Measurements from ENCODE around the gene OSBPL9. TPM values are rescaled to one million over a fixed set of nuclear protein-coding genes. Genes with fewer than 3 reads are reported as not detected.

The OSBPL9 gene
- polyA plus RNA-seq, 1 experiment: 69.6 TPM

DNA sequence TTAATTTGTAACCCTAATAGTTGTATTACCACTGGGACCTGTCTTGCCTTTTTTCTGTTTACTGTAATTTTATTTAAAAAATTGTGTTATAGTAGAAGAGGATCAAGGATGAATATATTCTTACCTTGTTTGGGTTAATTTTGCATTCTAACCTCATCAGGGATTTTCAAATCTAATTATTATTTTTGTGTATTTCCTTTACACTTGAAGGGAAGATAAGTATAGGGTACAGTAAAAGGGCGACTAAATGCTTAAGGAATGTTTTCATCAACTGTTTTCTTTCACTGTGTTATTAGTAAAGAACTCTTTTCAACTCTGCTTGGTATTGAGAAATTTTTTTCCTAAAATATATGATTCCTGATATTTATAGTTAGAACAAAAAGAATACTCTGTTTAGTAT, 33.3 kb downstream of the OSBPL9 start:
- no peaks in the 10 kb centered on the region for H3K9me3 ChIP-seq (ENCODE audit: control insufficient read depth, insufficient read depth, low read length)
- DNase-seq (ENCODE audit: low read depth, low spot score): no peak
- ChIA-PET POLR2A (no interaction called here), CTCF (no interaction called here)
- no peak overlapping the region for H3K4me3 ChIP-seq (ENCODE audit: low read depth, low read length)
- no peak overlapping the region for H3K27ac ChIP-seq (ENCODE audit: low read depth, low read length)
- TF ChIP-seq, protein P1, sequence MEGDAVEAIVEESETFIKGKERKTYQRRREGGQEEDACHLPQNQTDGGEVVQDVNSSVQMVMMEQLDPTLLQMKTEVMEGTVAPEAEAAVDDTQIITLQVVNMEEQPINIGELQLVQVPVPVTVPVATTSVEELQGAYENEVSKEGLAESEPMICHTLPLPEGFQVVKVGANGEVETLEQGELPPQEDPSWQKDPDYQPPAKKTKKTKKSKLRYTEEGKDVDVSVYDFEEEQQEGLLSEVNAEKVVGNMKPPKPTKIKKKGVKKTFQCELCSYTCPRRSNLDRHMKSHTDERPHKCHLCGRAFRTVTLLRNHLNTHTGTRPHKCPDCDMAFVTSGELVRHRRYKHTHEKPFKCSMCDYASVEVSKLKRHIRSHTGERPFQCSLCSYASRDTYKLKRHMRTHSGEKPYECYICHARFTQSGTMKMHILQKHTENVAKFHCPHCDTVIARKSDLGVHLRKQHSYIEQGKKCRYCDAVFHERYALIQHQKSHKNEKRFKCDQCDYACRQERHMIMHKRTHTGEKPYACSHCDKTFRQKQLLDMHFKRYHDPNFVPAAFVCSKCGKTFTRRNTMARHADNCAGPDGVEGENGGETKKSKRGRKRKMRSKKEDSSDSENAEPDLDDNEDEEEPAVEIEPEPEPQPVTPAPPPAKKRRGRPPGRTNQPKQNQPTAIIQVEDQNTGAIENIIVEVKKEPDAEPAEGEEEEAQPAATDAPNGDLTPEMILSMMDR (IDR thresholded peaks at IDR 0.05; ENCODE audit: low read depth, low read length): no peak
- no peaks in the 10 kb centered on the region for H3K27me3 ChIP-seq (ENCODE audit: control insufficient read depth, insufficient read depth, low read length)

DNA sequence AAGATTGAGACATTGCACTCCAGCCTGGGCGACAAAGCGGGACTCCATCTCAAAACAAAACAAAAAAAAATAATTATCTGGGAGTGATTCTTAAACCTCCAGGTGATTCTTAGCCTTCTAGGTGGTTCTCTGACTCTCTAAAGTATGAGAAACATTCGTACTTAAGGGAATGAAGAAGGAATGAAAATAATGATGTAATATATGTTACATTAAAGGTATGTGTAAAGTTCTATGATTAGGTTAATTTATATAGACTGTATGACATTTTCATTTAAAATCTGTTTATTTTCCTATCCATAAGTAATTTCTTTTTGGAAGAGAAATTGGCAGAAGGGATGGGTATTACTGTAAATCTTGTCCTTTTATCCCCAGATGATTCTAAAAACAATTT, 34.7 kb downstream of the OSBPL9 start:
- no peak for DNase-seq (ENCODE audit: low read depth, low spot score)
- ChIA-PET POLR2A (no interaction called here), CTCF (no interaction called here)
- no peaks in the 10 kb centered on the region for H3K27me3 ChIP-seq (ENCODE audit: control insufficient read depth, insufficient read depth, low read length)
- TF ChIP-seq, protein P1 (IDR thresholded peaks at IDR 0.05; ENCODE audit: low read depth, low read length): no peak
- H3K4me3 ChIP-seq (ENCODE audit: low read depth, low read length): no peak overlapping the region
- H3K27ac ChIP-seq (ENCODE audit: low read depth, low read length): no peak overlapping the region
- H3K9me3 ChIP-seq (ENCODE audit: control insufficient read depth, insufficient read depth, low read length): no peaks in the 10 kb centered on the region

DNA sequence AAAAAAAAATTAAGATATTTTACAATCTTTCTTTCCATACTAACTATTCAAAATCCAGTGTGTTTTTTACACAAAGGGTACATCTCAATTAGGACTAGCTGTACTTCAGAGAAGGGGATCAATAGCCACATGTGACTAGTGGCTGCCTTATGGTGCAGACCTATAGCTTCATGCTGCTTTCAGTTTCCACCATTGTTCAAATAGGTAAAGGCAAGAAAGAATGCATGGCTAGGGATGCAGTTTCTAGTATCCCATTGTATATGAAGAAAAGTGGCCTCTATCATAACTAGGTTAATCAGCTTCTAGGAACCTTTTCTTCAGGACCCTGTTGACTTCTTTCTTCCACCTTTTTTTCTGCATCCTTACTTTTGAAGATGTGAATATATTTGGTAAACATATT, 35.7 kb downstream of the OSBPL9 start:
- Histone ChIP-seq H3K4me3 (ENCODE audit: low read depth, low read length) (no peak overlapping the region), H3K27ac (ENCODE audit: low read depth, low read length) (no peak overlapping the region), H3K27me3 (ENCODE audit: control insufficient read depth, insufficient read depth, low read length) (no peaks in the 10 kb centered on the region), H3K9me3 (ENCODE audit: control insufficient read depth, insufficient read depth, low read length) (no peaks in the 10 kb centered on the region)
- TF ChIP-seq, protein P1 (IDR thresholded peaks at IDR 0.05; ENCODE audit: low read depth, low read length): no peak
- no peak for DNase-seq (ENCODE audit: low read depth, low spot score)
- ChIA-PET CTCF (interaction anchor here (0.6 kb wide), 1 partner anchor 882 kb away, joined by 3 read pairs; no protein-coding TSS in a partner anchor), POLR2A (no interaction called here)

DNA sequence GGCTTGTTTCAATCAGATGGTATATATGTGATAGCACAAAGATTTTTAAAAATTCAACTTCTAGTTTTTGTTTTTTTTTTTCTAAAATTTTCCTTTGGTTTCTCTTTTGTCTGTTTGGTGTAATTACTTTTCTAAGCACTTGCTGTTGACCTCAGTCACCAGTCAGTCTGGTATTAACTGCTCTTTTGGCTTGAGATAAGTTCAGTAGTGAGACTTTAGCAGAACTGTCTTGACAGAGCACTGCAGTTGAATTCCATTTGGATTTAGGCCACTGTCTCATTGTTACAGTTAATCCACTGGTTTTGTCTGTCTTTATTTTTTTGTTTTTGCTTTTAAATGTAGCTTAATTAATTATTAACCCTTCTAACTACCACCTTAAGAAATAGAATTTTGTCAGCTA, 36.2 kb downstream of the OSBPL9 start:
- DNase-seq (ENCODE audit: low read depth, low spot score): no peak
- no peaks in the 10 kb centered on the region for H3K9me3 ChIP-seq (ENCODE audit: control insufficient read depth, insufficient read depth, low read length)
- no peaks in the 10 kb centered on the region for H3K27me3 ChIP-seq (ENCODE audit: control insufficient read depth, insufficient read depth, low read length)
- no peak overlapping the region for H3K27ac ChIP-seq (ENCODE audit: low read depth, low read length)
- ChIA-PET CTCF (interaction anchor here (0.6 to 0.9 kb wide), 2 partner anchors 116 to 881 kb away, joined by 3 read pairs; no protein-coding TSS in a partner anchor), POLR2A (no interaction called here)
- no peak overlapping the region for H3K4me3 ChIP-seq (ENCODE audit: low read depth, low read length)
- TF ChIP-seq, protein P1 (IDR thresholded peaks at IDR 0.05; ENCODE audit: low read depth, low read length): no peak

DNA sequence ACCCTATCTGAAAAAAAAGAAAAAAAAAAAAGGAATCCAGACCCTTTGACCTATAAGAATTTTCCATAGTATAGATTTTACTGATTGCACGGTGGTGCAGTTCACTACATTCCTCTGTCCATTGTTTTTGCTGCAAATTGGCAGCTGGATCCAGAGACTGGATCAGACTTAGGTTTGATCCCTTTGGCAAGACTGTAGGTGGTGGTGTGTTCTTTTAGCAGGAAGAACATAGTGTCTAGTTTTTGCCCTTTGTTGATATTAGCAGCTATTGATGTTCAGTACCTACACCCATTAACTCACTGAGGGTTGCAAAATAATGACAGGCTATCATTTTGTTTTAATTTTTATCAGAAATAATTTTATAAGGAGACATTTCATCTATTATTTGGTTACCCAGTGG, 37.1 kb downstream of the OSBPL9 start:
- no peak for DNase-seq (ENCODE audit: low read depth, low spot score)
- TF ChIP-seq, protein P1 (IDR thresholded peaks at IDR 0.05; ENCODE audit: low read depth, low read length): no peak
- no peak overlapping the region for H3K27ac ChIP-seq (ENCODE audit: low read depth, low read length)
- ChIA-PET CTCF (interaction anchor here (0.9 kb wide), 1 partner anchor 115 kb away, joined by 3 read pairs; no protein-coding TSS in a partner anchor), POLR2A (no interaction called here)
- no peak overlapping the region for H3K4me3 ChIP-seq (ENCODE audit: low read depth, low read length)
- no peaks in the 10 kb centered on the region for H3K9me3 ChIP-seq (ENCODE audit: control insufficient read depth, insufficient read depth, low read length)
- no peaks in the 10 kb centered on the region for H3K27me3 ChIP-seq (ENCODE audit: control insufficient read depth, insufficient read depth, low read length)
